ENCODE results near the gene PWP1. TPM values are rescaled to one million over a fixed set of nuclear protein-coding genes. Genes with fewer than 3 reads are reported as not detected.

Gene PWP1
- total and polyA plus RNA-seq, 2 donors (not counting 1 experiment from before 2014, with no cell fraction given): 51.2 to 63.5 TPM

DNA sequence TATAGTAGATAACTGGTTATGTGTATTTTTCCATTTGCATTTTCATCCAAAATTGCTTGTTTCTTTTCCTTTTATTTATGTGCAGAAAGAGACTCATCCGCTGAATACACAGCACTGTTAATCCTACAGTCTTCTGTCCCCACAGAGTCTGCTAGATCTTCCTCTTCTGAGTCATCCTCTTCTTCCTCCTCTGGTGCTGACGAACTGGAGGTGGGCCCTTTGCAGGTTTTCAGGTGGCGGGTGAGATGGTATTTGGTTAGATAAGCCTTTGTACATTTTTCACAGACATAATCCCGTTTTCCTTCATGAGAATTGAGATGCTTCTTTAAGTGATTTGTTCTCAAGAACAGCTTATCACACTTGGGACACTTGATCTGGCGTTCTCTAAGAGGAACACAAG, 48.5 kb downstream of the PWP1 start:
- Mint-ChIP-seq H3K4me3 (peak overlapping the region; percentile 17), H3K4me1 (peaks cover 89% of the 10 kb centered on the region), H3K27ac (peak overlapping the region; percentile 95), H3K27me3 (no peaks in the 10 kb centered on the region), H3K9me3 (ENCODE audit: insufficient read depth) (no peaks in the 10 kb centered on the region)
- H3K27ac ChIP-seq (ENCODE audit: low read length in 2 of 2): peak overlapping the region; percentile 12 to 94
- H3K9ac ChIP-seq (ENCODE audit: low read length): no peak overlapping the region
- H3K9me3 ChIP-seq (ENCODE audit: control extremely low read depth in 1 of 3, control insufficient read depth in 2 of 3, insufficient read depth in 1 of 3, low read length in 2 of 3): no peaks in the 10 kb centered on the region
- ATAC-seq (ENCODE audit: low read depth): no peak
- no peak for DNase-seq
- no peaks in the 10 kb centered on the region for H3K27me3 ChIP-seq (replicated peaks in 1 of 4; ENCODE audit: control extremely low read depth in 1 of 4, control insufficient read depth in 3 of 4, insufficient read depth in 4 of 4, low read length in 3 of 4)
- H3K79me2 ChIP-seq (ENCODE audit: control insufficient read depth, insufficient read depth, low read length): peaks cover 18% of the 10 kb centered on the region
- ChIA-PET POLR2A (no interaction called here), CTCF (interaction anchor here (2.4 kb wide), 1 partner anchor 38 kb away, joined by 12 read pairs; no protein-coding TSS in a partner anchor)
- H2AFZ ChIP-seq (ENCODE audit: insufficient read depth, low read depth, low read length, poor library complexity, severe bottlenecking): no peak overlapping the region
- no peaks in the 10 kb centered on the region for H4K20me1 ChIP-seq (ENCODE audit: control insufficient read depth, insufficient read depth, low read length, poor library complexity, severe bottlenecking)
- no peak for TF ChIP-seq EZH2 (IDR thresholded peaks at IDR 0.05; ENCODE audit: borderline replicate concordance, insufficient read depth, low read depth, low read length, poor library complexity, severe bottlenecking)
- TF ChIP-seq, protein P1, sequence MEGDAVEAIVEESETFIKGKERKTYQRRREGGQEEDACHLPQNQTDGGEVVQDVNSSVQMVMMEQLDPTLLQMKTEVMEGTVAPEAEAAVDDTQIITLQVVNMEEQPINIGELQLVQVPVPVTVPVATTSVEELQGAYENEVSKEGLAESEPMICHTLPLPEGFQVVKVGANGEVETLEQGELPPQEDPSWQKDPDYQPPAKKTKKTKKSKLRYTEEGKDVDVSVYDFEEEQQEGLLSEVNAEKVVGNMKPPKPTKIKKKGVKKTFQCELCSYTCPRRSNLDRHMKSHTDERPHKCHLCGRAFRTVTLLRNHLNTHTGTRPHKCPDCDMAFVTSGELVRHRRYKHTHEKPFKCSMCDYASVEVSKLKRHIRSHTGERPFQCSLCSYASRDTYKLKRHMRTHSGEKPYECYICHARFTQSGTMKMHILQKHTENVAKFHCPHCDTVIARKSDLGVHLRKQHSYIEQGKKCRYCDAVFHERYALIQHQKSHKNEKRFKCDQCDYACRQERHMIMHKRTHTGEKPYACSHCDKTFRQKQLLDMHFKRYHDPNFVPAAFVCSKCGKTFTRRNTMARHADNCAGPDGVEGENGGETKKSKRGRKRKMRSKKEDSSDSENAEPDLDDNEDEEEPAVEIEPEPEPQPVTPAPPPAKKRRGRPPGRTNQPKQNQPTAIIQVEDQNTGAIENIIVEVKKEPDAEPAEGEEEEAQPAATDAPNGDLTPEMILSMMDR (IDR thresholded peaks at IDR 0.05): no peak
- peaks cover 50 to 57% of the 10 kb centered on the region in 2 donors for H3K4me1 ChIP-seq (ENCODE audit: control insufficient read depth in 2 of 2, insufficient read depth in 2 of 2, low read length in 2 of 2)
- no CpG with 5 or more reads among the region's 5 CpGs for WGBS (ENCODE audit: insufficient coverage)
- no peak overlapping the region for H3K4me2 ChIP-seq (replicated peaks; ENCODE audit: low read depth, low read length, poor library complexity, severe bottlenecking)
- H3K4me3 ChIP-seq (ENCODE audit: control extremely low read depth in 1 of 5, extremely low read depth in 1 of 5, insufficient read depth in 1 of 5, low read depth in 2 of 5, low read length in 4 of 5): no peak overlapping the region
- intact Hi-C loops (cut with micrococcal nuclease): no loop called here
- H3K36me3 ChIP-seq (replicated peaks in 1 of 2; ENCODE audit: control extremely low read depth in 1 of 2, control insufficient read depth in 1 of 2, extremely low read depth in 1 of 2, insufficient read depth in 2 of 2, low read length in 1 of 2): peaks cover 4 to 62% of the 10 kb centered on the region in 2 experiments

DNA sequence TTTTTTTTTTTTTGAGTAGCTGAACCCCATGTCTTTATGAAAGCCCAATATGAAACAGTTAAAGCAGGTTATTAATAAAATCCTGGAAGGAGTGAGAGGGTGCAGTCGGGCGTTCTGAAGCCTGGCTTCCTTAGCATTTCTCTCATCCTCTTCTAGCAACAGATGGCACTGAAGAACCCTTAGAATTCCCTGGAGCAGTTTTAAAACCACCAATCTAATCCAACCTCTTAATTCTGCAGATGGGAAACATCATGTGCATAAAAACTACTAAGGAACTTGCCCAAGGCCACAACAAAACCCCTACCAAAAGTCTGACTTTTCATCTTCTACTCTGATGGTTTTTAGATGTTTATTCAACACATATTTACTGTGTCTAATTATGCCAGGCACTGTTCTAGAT, 50.2 kb downstream of the PWP1 start:
- Histone ChIP-seq H3K4me2 (replicated peaks; ENCODE audit: low read depth, low read length, poor library complexity, severe bottlenecking) (peak overlapping the region; percentile 56), H3K9ac (ENCODE audit: low read length) (no peak overlapping the region), H3K27me3 (replicated peaks in 1 of 4; ENCODE audit: control extremely low read depth in 1 of 4, control insufficient read depth in 3 of 4, insufficient read depth in 4 of 4, low read length in 3 of 4) (no peaks in the 10 kb centered on the region), H3K27ac (ENCODE audit: low read length in 2 of 2) (peak overlapping the region; percentile 96 to 99), H3K79me2 (ENCODE audit: control insufficient read depth, insufficient read depth, low read length) (peaks cover 18% of the 10 kb centered on the region), H3K36me3 (replicated peaks in 1 of 2; ENCODE audit: control extremely low read depth in 1 of 2, control insufficient read depth in 1 of 2, extremely low read depth in 1 of 2, insufficient read depth in 2 of 2, low read length in 1 of 2) (peaks cover 5 to 78% of the 10 kb centered on the region in 2 experiments), H3K9me3 (ENCODE audit: control extremely low read depth in 1 of 3, control insufficient read depth in 2 of 3, insufficient read depth in 1 of 3, low read length in 2 of 3) (no peaks in the 10 kb centered on the region), H4K20me1 (ENCODE audit: control insufficient read depth, insufficient read depth, low read length, poor library complexity, severe bottlenecking) (no peaks in the 10 kb centered on the region), H3K4me3 (ENCODE audit: control extremely low read depth in 1 of 5, extremely low read depth in 1 of 5, insufficient read depth in 1 of 5, low read depth in 2 of 5, low read length in 4 of 5) (no peak overlapping the region), H3K4me1 (ENCODE audit: control insufficient read depth in 2 of 2, insufficient read depth in 2 of 2, low read length in 2 of 2) (peaks cover 46 to 48% of the 10 kb centered on the region in 2 donors), H2AFZ (ENCODE audit: insufficient read depth, low read depth, low read length, poor library complexity, severe bottlenecking) (no peak overlapping the region)
- intact Hi-C loops (cut with micrococcal nuclease): no loop called here
- TF ChIP-seq EZH2 (IDR thresholded peaks at IDR 0.05; ENCODE audit: borderline replicate concordance, insufficient read depth, low read depth, low read length, poor library complexity, severe bottlenecking): no peak
- Mint-ChIP-seq H3K27ac (peak overlapping the region; percentile 95), H3K4me3 (no peak overlapping the region), H3K27me3 (no peaks in the 10 kb centered on the region), H3K9me3 (ENCODE audit: insufficient read depth) (no peaks in the 10 kb centered on the region), H3K4me1 (peaks cover 80% of the 10 kb centered on the region)
- ChIA-PET CTCF (interaction anchor here (2.4 kb wide), 1 partner anchor 40 kb away, joined by 12 read pairs; no protein-coding TSS in a partner anchor), POLR2A (interaction anchor here (0.5 kb wide), 1 partner anchor 55 kb away, joined by 3 read pairs; no protein-coding TSS in a partner anchor)
- DNase-seq: no peak
- no peak for ATAC-seq (ENCODE audit: low read depth)
- 100% methylated on average over 2 of the region's 2 CpGs for WGBS (ENCODE audit: insufficient coverage)
